GM19023 (cell line): Measurements from ENCODE around the gene NHERF2.
"Not testable (repeated sequence)": the region's sequence is repeated elsewhere in the genome, so short reads cannot be mapped to it uniquely, and the experiment has no call there.

Experiments
- ATAC-seq: cut with Tn5 transposase; IDR thresholded peaks from one replicate; pipeline ENCODE4 v1.9.1; 2021; ENCODE audit warnings: mild to moderate bottlenecking, moderate library complexity; ENCODE audit not compliant: unreplicated experiment

NHERF2 gene

GRCh38 chr16:2004795-2005517, 21.7 kb upstream of the NHERF2 start:
- ATAC-seq = no peak

GRCh38 chr16:2005646-2006045, 21.1 kb upstream of the NHERF2 start:
- ATAC-seq = no peak

- no peak for ATAC-seq
These were observed 20.4 kb upstream of the NHERF2 start for GRCh38 chr16:2006317-2006716.

- no peak for ATAC-seq
These were observed 19.4 kb upstream of the NHERF2 start for GRCh38 chr16:2007081-2007836.

GRCh38 chr16:2008009-2008526, 18.6 kb upstream of the NHERF2 start:
- no peak for ATAC-seq

GRCh38 chr16:2008631-2009163, 18.0 kb upstream of the NHERF2 start:
- ATAC-seq = peak; percentile 2

GRCh38 chr16:2009164-2009711, 17.5 kb upstream of the NHERF2 start:
- ATAC-seq = peak; percentile 31

GRCh38 chr16:2009791-2010510, 16.8 kb upstream of the NHERF2 start, which contains the start of gene ZNF598:
Gene ZNF598, minus strand, starts transcription at chr16:2009821.
- peak; percentile 91 for ATAC-seq

- not testable (repeated sequence) for ATAC-seq
These were observed 15.0 kb upstream of the NHERF2 start for GRCh38 chr16:2011726-2012125.

- ATAC-seq = no peak
These were observed 13.2 kb upstream of the NHERF2 start for GRCh38 chr16:2013527-2013926.

- ATAC-seq = no peak
These were observed 11.4 kb upstream of the NHERF2 start for GRCh38 chr16:2015117-2015946.

GRCh38 chr16:2015947-2016208, 10.8 kb upstream of the NHERF2 start:
- no peak for ATAC-seq

GRCh38 chr16:2016407-2016922, 10.2 kb upstream of the NHERF2 start:
- no peak for ATAC-seq

- no peak for ATAC-seq
These were observed 7.2 kb upstream of the NHERF2 start, which contains the start of gene NPW for GRCh38 chr16:2019518-2019920. Gene NPW, plus strand, starts transcription at chr16:2019785.

GRCh38 chr16:2019921-2020831, 6.5 kb upstream of the NHERF2 start:
- no peak for ATAC-seq

- peak; percentile 7 for ATAC-seq
These were observed 4.0 kb upstream of the NHERF2 start for GRCh38 chr16:2022723-2023091.

GRCh38 chr16:2023092-2024031, 3.3 kb upstream of the NHERF2 start:
- ATAC-seq = peak; percentile 66

- ATAC-seq = no peak
These were observed 2.7 kb upstream of the NHERF2 start for GRCh38 chr16:2024032-2024420.
